H9 (cell line): ENCODE measurements around the gene HYAL2. TPM values are rescaled to one million over a fixed set of nuclear protein-coding genes. Genes with fewer than 3 reads are reported as not detected.
A peak's percentile ranks its signal among the peaks of the same experiment; 100 is the strongest.

Source experiments
- DNase-seq: peaks from one replicate; pipeline ENCODE4 v3.0.0-alpha.2; 2017
- H2AFZ ChIP-seq: one replicate; pipeline ENCODE4 v1.6.1; 2013; ENCODE audit warnings: mild to moderate bottlenecking, low read length, control low read depth, moderate library complexity
- H2AK5ac ChIP-seq: 2 replicates; pipeline ENCODE4 v1.6.1; 2013; ENCODE audit warnings: low read length, control low read depth, mixed read lengths; ENCODE audit not compliant: insufficient read length
- H2BK120ac ChIP-seq: one replicate; pipeline ENCODE4 v1.6.1; 2013; ENCODE audit warnings: low read depth, mild to moderate bottlenecking, low read length, control low read depth, inconsistent platforms; ENCODE audit not compliant: poor library complexity, severe bottlenecking
- H2BK12ac ChIP-seq: 2 replicates; pipeline ENCODE4 v1.6.1; 2013; ENCODE audit warnings: low read length, control low read depth, mixed read lengths, low read depth; ENCODE audit not compliant: insufficient read length
- H2BK15ac ChIP-seq: 2 replicates; pipeline ENCODE4 v1.6.1; 2013; ENCODE audit warnings: low read depth, low read length, control low read depth
- H2BK20ac ChIP-seq: one replicate; pipeline ENCODE4 v1.6.1; 2013; ENCODE audit warnings: low read depth, mild to moderate bottlenecking, low read length, control low read depth, inconsistent platforms; ENCODE audit not compliant: poor library complexity, severe bottlenecking
- H2BK5ac ChIP-seq: 2 replicates; pipeline ENCODE4 v1.6.1; 2013; ENCODE audit warnings: low read length, control low read depth, mixed read lengths; ENCODE audit not compliant: insufficient read length
- H3K14ac ChIP-seq: 2 replicates; pipeline ENCODE4 v1.6.1; 2013; ENCODE audit warnings: low read length, control low read depth; ENCODE audit not compliant: insufficient read depth
- H3K18ac ChIP-seq: 2 replicates; pipeline ENCODE4 v1.6.1; 2013; ENCODE audit warnings: low read depth, mild to moderate bottlenecking, mixed read lengths, low read length, control low read depth; ENCODE audit not compliant: insufficient read length
- H3K23ac ChIP-seq: 2 replicates; pipeline ENCODE4 v1.6.1; 2013; ENCODE audit warnings: low read length, control low read depth, mixed read lengths, low read depth; ENCODE audit not compliant: insufficient read length
- H3K23me2 ChIP-seq: 2 replicates; pipeline ENCODE4 v1.6.1; 2013; ENCODE audit warnings: low read depth, mild to moderate bottlenecking, mixed read lengths, low read length, control low read depth; ENCODE audit not compliant: insufficient read length, poor library complexity, severe bottlenecking
- H3K27ac ChIP-seq: 2 replicates; pipeline ENCODE4 v1.5.1; 2013; ENCODE audit warnings: low read length, control low read depth, mixed read lengths, low read depth; ENCODE audit not compliant: insufficient read length
- H3K27me3 ChIP-seq: 2 replicates; pipeline ENCODE4 v1.6.1; 2013; ENCODE audit warnings: low read length, control low read depth, inconsistent platforms; ENCODE audit not compliant: insufficient read depth
- H3K4ac ChIP-seq: 2 replicates; pipeline ENCODE4 v1.6.1; 2013; ENCODE audit warnings: low read depth, mild to moderate bottlenecking, control low read depth, inconsistent platforms, low read length, moderate library complexity
- H3K4me1 ChIP-seq: 2 replicates; pipeline ENCODE4 v1.6.1; 2013; ENCODE audit warnings: low read length, control low read depth, inconsistent platforms; ENCODE audit not compliant: insufficient read depth
- H3K4me2 ChIP-seq: 2 replicates; pipeline ENCODE4 v1.6.1; 2013; ENCODE audit warnings: low read length, control low read depth, mixed read lengths; ENCODE audit not compliant: insufficient read length, insufficient read depth
- H3K56ac ChIP-seq: 2 replicates; pipeline ENCODE4 v1.6.1; 2013; ENCODE audit warnings: low read depth, mild to moderate bottlenecking, mixed read lengths, low read length, control low read depth; ENCODE audit not compliant: insufficient read length
- H3K79me1 ChIP-seq: 2 replicates; pipeline ENCODE4 v1.6.1; 2013; ENCODE audit warnings: low read depth, mild to moderate bottlenecking, moderate library complexity, low read length, control low read depth, inconsistent platforms; ENCODE audit not compliant: insufficient read depth, poor library complexity, severe bottlenecking
- H3K79me2 ChIP-seq: 2 replicates; pipeline ENCODE4 v1.6.1; 2013; ENCODE audit warnings: low read length, control low read depth, inconsistent platforms; ENCODE audit not compliant: insufficient read depth
- H3K9ac ChIP-seq: 2 replicates; pipeline ENCODE4 v1.6.1; 2013; ENCODE audit warnings: low read length, control low read depth, mixed read lengths; ENCODE audit not compliant: insufficient read length; ENCODE audit errors: extremely low read depth
- H3K9me3 ChIP-seq: one replicate; pipeline ENCODE4 v1.6.1; 2013; ENCODE audit warnings: low read depth, low read length, inconsistent platforms; ENCODE audit not compliant: control insufficient read depth
- H3T11ph ChIP-seq: one replicate; pipeline ENCODE4 v1.6.1; 2013; ENCODE audit warnings: mild to moderate bottlenecking, low read length, control low read depth, inconsistent platforms
- H4K20me1 ChIP-seq: one replicate; pipeline ENCODE4 v1.6.1; 2013; ENCODE audit not compliant: control insufficient read depth, insufficient read length, insufficient read depth
- H4K5ac ChIP-seq: 2 replicates; pipeline ENCODE4 v1.6.1; 2013; ENCODE audit warnings: low read depth, mild to moderate bottlenecking, mixed read lengths, low read length, control low read depth; ENCODE audit not compliant: insufficient read length
- H4K8ac ChIP-seq: replicated peaks from 2 replicates; pipeline ENCODE4 v1.6.1; 2013; ENCODE audit warnings: low read length, control low read depth, mixed read lengths, low read depth; ENCODE audit not compliant: insufficient read length
- H4K91ac ChIP-seq: 2 replicates; pipeline ENCODE4 v1.6.1; 2013; ENCODE audit warnings: low read depth, mild to moderate bottlenecking, moderate library complexity, mixed read lengths, low read length, control low read depth; ENCODE audit not compliant: insufficient read length
- H3K27ac Mint-ChIP-seq, 3 experiments: 2 replicates in 2 of 3; 3 replicates in 1 of 3; pipeline ENCODE4 v1.8.0; 2020 to 2021; ENCODE audit warnings: mixed read lengths in 3 of 3, mild to moderate bottlenecking in 1 of 3, moderate library complexity in 1 of 3
- H3K27me3 Mint-ChIP-seq: 2 replicates; pipeline ENCODE4 v1.8.0; 2021; ENCODE audit warnings: low read depth, mild to moderate bottlenecking, moderate library complexity, mixed read lengths
- H3K36me3 Mint-ChIP-seq, 3 experiments: 2 replicates in 2 of 3; 3 replicates in 1 of 3; pipeline ENCODE4 v1.8.0; 2020 to 2021; ENCODE audit warnings: low read depth in 3 of 3, mixed read lengths in 3 of 3; ENCODE audit not compliant: insufficient read depth in 1 of 3
- H3K4me1 Mint-ChIP-seq, 2 experiments: 2 replicates each; pipeline ENCODE4 v1.8.0; 2020; ENCODE audit warnings: mixed read lengths in 2 of 2
- H3K4me3 Mint-ChIP-seq, 2 experiments: 2 replicates in 1 of 2; 3 replicates in 1 of 2; pipeline ENCODE4 v1.8.0; 2020 to 2021; ENCODE audit warnings: mild to moderate bottlenecking in 2 of 2, mixed read lengths in 2 of 2, moderate library complexity in 1 of 2
- H3K9me3 Mint-ChIP-seq, 2 experiments: 2 replicates in 1 of 2; 3 replicates in 1 of 2; pipeline ENCODE4 v1.8.0; 2020; ENCODE audit warnings: mild to moderate bottlenecking in 2 of 2, mixed read lengths in 2 of 2, moderate library complexity in 1 of 2
- WGBS: extraction: QIAGEN DNeasy Blood & Tissue Kit; methylation state at CpG from one replicate; pipeline ENCODE4 v1.1.7; 2013; ENCODE audit warnings: missing lambda C conversion rate, low lambda C conversion rate, mixed read lengths; ENCODE audit not compliant: insufficient read length; ENCODE audit errors: extremely low coverage; 5-methylcytosine and 5-hydroxymethylcytosine counted together
- total RNA-seq: library from RNA; stranded (reverse); gene quantifications from 2 replicates; pipeline ENCODE4 v1.2.1, GENCODE V29; 2021
- TF ChIP-seq, protein P1 (sequence below): fragments of 200-600 bp; sonication (generic); conservative IDR thresholded peaks from 3 replicates; pipeline ENCODE4 v1.8.0; 2021; ENCODE audit warnings: antibody characterized with exemption, mild to moderate bottlenecking

Gene HYAL2
- total RNA-seq, 1 experiment from 2014 or later = 51.9 TPM

DNA sequence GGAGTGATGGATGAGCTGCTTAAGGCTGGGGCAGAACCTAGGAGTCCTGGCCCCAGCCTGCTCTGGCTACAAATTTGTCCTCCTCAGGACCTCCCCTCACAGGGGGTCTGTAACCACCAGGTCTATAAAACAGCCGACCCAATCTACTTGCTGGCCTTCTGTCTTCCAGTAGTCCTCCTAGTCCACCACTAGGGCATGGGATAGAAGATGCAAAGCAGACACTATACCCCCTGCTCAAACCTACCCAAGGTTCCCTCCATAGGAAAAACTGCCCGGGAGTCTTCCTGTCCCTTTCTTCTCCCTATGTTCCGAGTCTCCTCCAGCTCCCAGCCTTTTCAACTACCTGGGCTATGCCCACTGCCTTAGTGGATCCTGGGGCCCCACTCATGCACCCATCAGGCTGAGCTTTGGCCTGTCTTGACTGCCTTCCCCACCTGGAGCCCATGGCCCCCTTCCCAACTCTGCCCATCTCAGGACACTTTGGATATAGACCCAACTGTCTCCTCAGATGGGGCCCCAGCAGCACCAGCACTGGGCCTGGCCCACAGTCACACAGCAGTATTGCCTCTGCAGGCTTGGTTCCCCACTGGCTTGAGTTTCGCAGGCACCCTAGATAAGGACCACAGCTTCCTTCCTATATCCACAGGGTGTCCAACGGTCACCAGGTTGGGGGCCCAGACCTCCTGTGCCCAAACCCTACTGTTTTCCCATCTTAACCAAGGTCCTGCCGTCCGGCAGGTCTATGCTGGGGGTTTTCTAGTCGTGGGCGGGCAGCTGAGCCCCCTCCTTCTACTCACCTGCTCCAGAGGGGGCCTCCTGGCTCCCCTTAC lies 24.4 kb downstream of the HYAL2 start:
- H3K36me3 Mint-ChIP-seq = peaks cover 0 to 8% (median 1%) of the 10 kb centered on the region in 3 experiments; a peak in 1 of 7 replicates
- H2AFZ ChIP-seq = no peak overlapping the region
- H3K4me1 Mint-ChIP-seq = peaks cover 20 to 24% of the 10 kb centered on the region in 2 experiments
- no peaks in the 10 kb centered on the region for H3K27me3 ChIP-seq
- H3K23ac ChIP-seq = no peak overlapping the region
- no peak overlapping the region for H3K4ac ChIP-seq
- no peak overlapping the region for H4K91ac ChIP-seq
- no peak overlapping the region for H4K5ac ChIP-seq
- no peak overlapping the region for H4K8ac ChIP-seq
- H3K4me1 ChIP-seq = no peaks in the 10 kb centered on the region
- peaks cover 6% of the 10 kb centered on the region for H3K23me2 ChIP-seq
- H3K18ac ChIP-seq = no peak overlapping the region
- no peaks in the 10 kb centered on the region for H3K9me3 ChIP-seq
- WGBS = no CpG with 5 or more reads among the region's 9 CpGs
- H2BK120ac ChIP-seq = no peak overlapping the region
- no peak overlapping the region for H3T11ph ChIP-seq
- H3K9ac ChIP-seq = no peak overlapping the region
- H2BK15ac ChIP-seq = no peak overlapping the region
- H3K14ac ChIP-seq = no peak overlapping the region
- H3K27me3 Mint-ChIP-seq = no peaks in the 10 kb centered on the region
- no peaks in the 10 kb centered on the region; a peak in 1 of 5 replicates for H3K9me3 Mint-ChIP-seq
- H3K79me1 ChIP-seq = no peaks in the 10 kb centered on the region
- peak overlapping the region; percentile 55 for H3K4me2 ChIP-seq
- no peak overlapping the region for H2BK20ac ChIP-seq
- no peaks in the 10 kb centered on the region for H4K20me1 ChIP-seq
- peak overlapping the region; percentile 87 to 99; a peak in 4 of 5 replicates for H3K4me3 Mint-ChIP-seq
- H2BK5ac ChIP-seq = no peak overlapping the region
- no peak overlapping the region for H3K27ac ChIP-seq
- DNase-seq = no peak
- no peaks in the 10 kb centered on the region for H3K79me2 ChIP-seq
- no peak overlapping the region for H2AK5ac ChIP-seq
- H2BK12ac ChIP-seq = no peak overlapping the region
- H3K27ac Mint-ChIP-seq = 0 out of 7 replicates have a peak overlapping the region, but pooled peaks of 1 of the 3 experiments have one; percentile 40
- H3K56ac ChIP-seq = no peak overlapping the region
- TF ChIP-seq, protein P1, sequence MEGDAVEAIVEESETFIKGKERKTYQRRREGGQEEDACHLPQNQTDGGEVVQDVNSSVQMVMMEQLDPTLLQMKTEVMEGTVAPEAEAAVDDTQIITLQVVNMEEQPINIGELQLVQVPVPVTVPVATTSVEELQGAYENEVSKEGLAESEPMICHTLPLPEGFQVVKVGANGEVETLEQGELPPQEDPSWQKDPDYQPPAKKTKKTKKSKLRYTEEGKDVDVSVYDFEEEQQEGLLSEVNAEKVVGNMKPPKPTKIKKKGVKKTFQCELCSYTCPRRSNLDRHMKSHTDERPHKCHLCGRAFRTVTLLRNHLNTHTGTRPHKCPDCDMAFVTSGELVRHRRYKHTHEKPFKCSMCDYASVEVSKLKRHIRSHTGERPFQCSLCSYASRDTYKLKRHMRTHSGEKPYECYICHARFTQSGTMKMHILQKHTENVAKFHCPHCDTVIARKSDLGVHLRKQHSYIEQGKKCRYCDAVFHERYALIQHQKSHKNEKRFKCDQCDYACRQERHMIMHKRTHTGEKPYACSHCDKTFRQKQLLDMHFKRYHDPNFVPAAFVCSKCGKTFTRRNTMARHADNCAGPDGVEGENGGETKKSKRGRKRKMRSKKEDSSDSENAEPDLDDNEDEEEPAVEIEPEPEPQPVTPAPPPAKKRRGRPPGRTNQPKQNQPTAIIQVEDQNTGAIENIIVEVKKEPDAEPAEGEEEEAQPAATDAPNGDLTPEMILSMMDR = peak; percentile 25; the same call in 1 of the 3 replicates
